Progenitor cell of endocrine pancreas (in vitro differentiated cells): Measurements from ENCODE around the gene OGDHL. TPM values are rescaled to one million over a fixed set of nuclear protein-coding genes. Genes with fewer than 3 reads are reported as not detected.
"Not testable (repeated sequence)": the region's sequence is repeated elsewhere in the genome, so short reads cannot be mapped to it uniquely, and the experiment has no call there.

Experiments used
- DNase-seq: peaks from one replicate; pipeline ENCODE4 v3.0.0; 2021; ENCODE audit warnings: low spot score; ENCODE audit not compliant: unreplicated experiment
- H3K27ac Mint-ChIP-seq: 2 replicates; pipeline ENCODE4 v1.8.0; 2021; ENCODE audit warnings: mild to moderate bottlenecking, moderate library complexity, mixed read lengths
- H3K27me3 Mint-ChIP-seq: 2 replicates; pipeline ENCODE4 v1.8.0; 2021; ENCODE audit warnings: mixed read lengths
- H3K36me3 Mint-ChIP-seq: 2 replicates; pipeline ENCODE4 v1.8.0; 2022; ENCODE audit warnings: mixed read lengths; ENCODE audit not compliant: insufficient read depth
- H3K4me1 Mint-ChIP-seq: 2 replicates; pipeline ENCODE4 v1.8.0; 2021; ENCODE audit warnings: low read depth, mixed read lengths
- H3K4me3 Mint-ChIP-seq: 2 replicates; pipeline ENCODE4 v1.8.0; 2021; ENCODE audit warnings: low read depth, mild to moderate bottlenecking, moderate library complexity, mixed read lengths
- H3K9me3 Mint-ChIP-seq: 2 replicates; pipeline ENCODE4 v1.8.0; 2021; ENCODE audit warnings: low read depth, mixed read lengths
- CTCF ChIP-seq: fragments of 200-600 bp; sonication (generic); IDR thresholded peaks from one replicate; pipeline ENCODE4 v1.5.0; 2021; ENCODE audit warnings: antibody characterized with exemption, mild to moderate bottlenecking; ENCODE audit not compliant: unreplicated experiment
- total RNA-seq: library from RNA; stranded (reverse); gene quantifications from 2 replicates; pipeline ENCODE4 v1.2.1, GENCODE V29; 2021

OGDHL gene
- total RNA-seq, 1 donor from 2014 or later: 9.1 TPM

- H3K4me1 Mint-ChIP-seq: no peaks in the 10 kb centered on the region
- DNase-seq: no peak
- no peak overlapping the region for H3K4me3 Mint-ChIP-seq
- TF ChIP-seq CTCF: no peak
- no peaks in the 10 kb centered on the region for H3K9me3 Mint-ChIP-seq
- H3K27me3 Mint-ChIP-seq: no peaks in the 10 kb centered on the region
- no peak overlapping the region for H3K27ac Mint-ChIP-seq
- peaks cover 1% of the 10 kb centered on the region for H3K36me3 Mint-ChIP-seq
These were observed 5.5 kb downstream of the OGDHL start for GRCh38 chr10:49756641-49757040.

GRCh38 chr10:49756031-49756430 lies 6.1 kb downstream of the OGDHL start:
- Mint-ChIP-seq H3K9me3 (no peaks in the 10 kb centered on the region), H3K27ac (no peak overlapping the region), H3K36me3 (peaks cover 1% of the 10 kb centered on the region), H3K4me1 (no peaks in the 10 kb centered on the region), H3K27me3 (no peaks in the 10 kb centered on the region), H3K4me3 (no peak overlapping the region)
- no peak for DNase-seq
- TF ChIP-seq CTCF: no peak

GRCh38 chr10:49754951-49755350 lies 7.2 kb downstream of the OGDHL start:
- H3K27ac Mint-ChIP-seq, H3K9me3 Mint-ChIP-seq, H3K4me1 Mint-ChIP-seq: not testable (repeated sequence)

GRCh38 chr10:49752584-49752983 lies 9.5 kb downstream of the OGDHL start:
- H3K4me1 Mint-ChIP-seq: no peaks in the 10 kb centered on the region
- no peak for DNase-seq
- no peak for TF ChIP-seq CTCF
- H3K9me3 Mint-ChIP-seq: no peaks in the 10 kb centered on the region
- no peak overlapping the region for H3K4me3 Mint-ChIP-seq
- H3K27ac Mint-ChIP-seq: no peak overlapping the region
- H3K27me3 Mint-ChIP-seq: no peaks in the 10 kb centered on the region
- H3K36me3 Mint-ChIP-seq: peaks cover 1% of the 10 kb centered on the region

More at GRCh38 chr10:49754951-49755350, 7.2 kb downstream of the OGDHL start:
- DNase-seq, H3K36me3 Mint-ChIP-seq, H3K4me3 Mint-ChIP-seq, H3K27me3 Mint-ChIP-seq: not testable (repeated sequence)

- DNase-seq: no peak
- Mint-ChIP-seq H3K36me3 (peaks cover 1% of the 10 kb centered on the region), H3K4me3 (no peak overlapping the region), H3K27ac (no peak overlapping the region), H3K9me3 (no peaks in the 10 kb centered on the region), H3K4me1 (no peaks in the 10 kb centered on the region), H3K27me3 (no peaks in the 10 kb centered on the region)
- no peak for TF ChIP-seq CTCF
These were observed 10.2 kb downstream of the OGDHL start for GRCh38 chr10:49751636-49752510.

- DNase-seq: no peak
- no peaks in the 10 kb centered on the region for H3K4me1 Mint-ChIP-seq
- no peaks in the 10 kb centered on the region for H3K27me3 Mint-ChIP-seq
- H3K27ac Mint-ChIP-seq: no peak overlapping the region
- H3K9me3 Mint-ChIP-seq: no peaks in the 10 kb centered on the region
- no peak for TF ChIP-seq CTCF
- H3K36me3 Mint-ChIP-seq: peaks cover 1% of the 10 kb centered on the region
- H3K4me3 Mint-ChIP-seq: no peak overlapping the region
These were observed 10.9 kb downstream of the OGDHL start for GRCh38 chr10:49751216-49751615.
